ENCODE measurements around the gene SYTL2.

SYTL2 gene

DNA sequence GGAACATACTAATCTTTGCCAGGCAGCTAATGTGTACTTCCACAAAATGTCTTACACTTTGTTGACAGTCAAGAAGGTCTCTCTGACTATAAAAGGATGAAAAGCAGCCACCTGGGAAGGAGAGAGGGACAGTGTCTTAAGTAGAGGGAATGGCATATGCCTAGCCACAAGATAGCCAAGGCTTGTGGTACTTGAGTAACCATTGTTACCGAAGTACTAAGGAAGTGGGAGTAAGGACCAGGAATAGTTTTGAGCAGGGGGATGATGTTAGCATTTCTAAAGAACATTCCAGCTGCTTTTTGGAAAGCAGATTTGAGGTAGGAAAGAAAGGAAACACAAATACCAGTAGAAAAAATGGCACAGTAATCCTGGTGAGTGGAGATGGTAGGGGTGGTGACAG lies 159.8 kb downstream of the SYTL2 start:
- H3K9me3 Mint-ChIP-seq = no peaks in the 10 kb centered on the region
- TF ChIP-seq, protein P1, sequence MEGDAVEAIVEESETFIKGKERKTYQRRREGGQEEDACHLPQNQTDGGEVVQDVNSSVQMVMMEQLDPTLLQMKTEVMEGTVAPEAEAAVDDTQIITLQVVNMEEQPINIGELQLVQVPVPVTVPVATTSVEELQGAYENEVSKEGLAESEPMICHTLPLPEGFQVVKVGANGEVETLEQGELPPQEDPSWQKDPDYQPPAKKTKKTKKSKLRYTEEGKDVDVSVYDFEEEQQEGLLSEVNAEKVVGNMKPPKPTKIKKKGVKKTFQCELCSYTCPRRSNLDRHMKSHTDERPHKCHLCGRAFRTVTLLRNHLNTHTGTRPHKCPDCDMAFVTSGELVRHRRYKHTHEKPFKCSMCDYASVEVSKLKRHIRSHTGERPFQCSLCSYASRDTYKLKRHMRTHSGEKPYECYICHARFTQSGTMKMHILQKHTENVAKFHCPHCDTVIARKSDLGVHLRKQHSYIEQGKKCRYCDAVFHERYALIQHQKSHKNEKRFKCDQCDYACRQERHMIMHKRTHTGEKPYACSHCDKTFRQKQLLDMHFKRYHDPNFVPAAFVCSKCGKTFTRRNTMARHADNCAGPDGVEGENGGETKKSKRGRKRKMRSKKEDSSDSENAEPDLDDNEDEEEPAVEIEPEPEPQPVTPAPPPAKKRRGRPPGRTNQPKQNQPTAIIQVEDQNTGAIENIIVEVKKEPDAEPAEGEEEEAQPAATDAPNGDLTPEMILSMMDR (IDR thresholded peaks at IDR 0.05; ENCODE audit: unreplicated experiment in 3 of 3) = no peak

DNA sequence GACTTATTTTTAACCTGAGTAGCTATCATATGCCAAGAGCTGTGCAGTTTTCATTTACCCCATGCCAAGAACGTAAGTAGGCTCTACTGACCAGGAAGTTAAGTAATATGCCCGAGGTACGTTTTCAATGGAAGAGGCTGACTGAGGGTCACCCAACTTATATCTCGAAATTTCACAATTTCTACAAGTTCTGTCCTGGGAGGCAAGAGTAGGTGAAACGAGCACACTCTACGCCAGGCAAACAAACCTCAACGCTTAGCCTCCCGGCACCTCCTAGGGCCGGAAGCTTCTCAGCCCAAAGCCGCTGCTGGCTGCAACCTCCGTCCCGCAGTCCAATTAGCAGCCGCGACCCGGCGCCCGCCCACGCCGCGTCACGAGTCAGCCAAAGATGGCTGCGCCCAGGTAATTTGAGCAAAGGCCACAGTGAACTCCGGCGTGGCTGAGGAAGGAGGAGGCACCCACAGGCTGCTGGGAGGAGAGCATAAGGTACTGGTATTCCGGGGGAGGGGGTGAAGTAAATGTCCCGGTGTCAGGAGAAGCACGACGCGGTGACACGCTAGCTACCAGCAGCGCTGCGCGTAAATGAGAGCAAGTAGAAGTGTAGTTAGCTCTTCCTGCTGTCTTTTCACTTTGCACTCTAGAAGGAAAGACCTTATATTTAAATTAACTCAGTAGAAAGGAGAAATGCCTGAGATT lies 163.2 kb downstream of the SYTL2 start, which contains the start of gene TMEM126A:
TSS of gene TMEM126A (plus strand) at position 364 of the 696 bp plus-strand sequence. CDS start 2,289 bp downstream, outside the sequence.
- Mint-ChIP-seq H3K27ac (peak within 1 kb of the TSS; percentile 93 to 97 (median 93)), H3K27me3 (ENCODE audit: low read depth) (no peaks in the 10 kb centered on the region), H3K4me3 (peak within 1 kb of the TSS; percentile 91 to 97 (median 97)), H3K4me1 (peaks cover 40% of the 10 kb centered on the region), H3K9me3 (no peaks in the 10 kb centered on the region), H3K36me3 (ENCODE audit: low read depth) (peaks cover 12% of the 10 kb centered on the region)
- TF ChIP-seq, protein P1 (IDR thresholded peaks at IDR 0.05; ENCODE audit: unreplicated experiment in 3 of 3) = no peak

More for the DNA sequence above, 159.8 kb downstream of the SYTL2 start:
- Mint-ChIP-seq H3K4me3 (no peak overlapping the region), H3K27ac (no peak overlapping the region), H3K27me3 (ENCODE audit: low read depth) (no peaks in the 10 kb centered on the region), H3K36me3 (ENCODE audit: low read depth) (peaks cover 18% of the 10 kb centered on the region), H3K4me1 (peaks cover 23% of the 10 kb centered on the region)

DNA sequence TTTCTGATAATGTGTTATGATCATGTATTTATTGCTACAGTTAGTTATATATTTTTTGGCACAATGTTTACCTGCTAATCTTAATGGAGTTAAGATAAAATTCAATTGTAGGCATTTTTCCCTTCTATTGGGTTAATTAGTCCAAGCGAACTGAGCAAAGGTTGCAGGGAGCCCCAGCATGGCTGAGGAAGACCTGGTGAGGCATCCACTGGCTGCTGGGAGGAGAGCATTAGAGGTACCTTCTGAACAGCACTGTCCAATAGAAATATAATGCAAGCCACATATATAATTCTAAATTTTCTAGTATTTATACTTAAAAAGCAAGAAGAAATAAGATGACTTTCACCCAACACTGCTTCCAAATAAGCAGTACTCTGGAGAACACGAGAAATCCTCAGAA lies 163.9 kb downstream of the SYTL2 start:
- Mint-ChIP-seq H3K36me3 (ENCODE audit: low read depth) (peaks cover 8% of the 10 kb centered on the region), H3K4me3 (peak overlapping the region; percentile 91 to 97 (median 97)), H3K27me3 (ENCODE audit: low read depth) (no peaks in the 10 kb centered on the region), H3K4me1 (peaks cover 40% of the 10 kb centered on the region), H3K9me3 (no peaks in the 10 kb centered on the region), H3K27ac (peak overlapping the region; percentile 93 to 97 (median 93))
- TF ChIP-seq, protein P1 (IDR thresholded peaks at IDR 0.05; ENCODE audit: unreplicated experiment in 3 of 3) = no peak

Data from nephron (organoid).